GM19099 (cell line): ENCODE measurements around the gene TRAF3IP1.

Experiments
- POLR2A ChIP-seq: IDR thresholded peaks from 3 replicates; pipeline ENCODE4 v1.6.1; 2011; ENCODE audit warnings: low read depth; ENCODE audit not compliant: insufficient read length; ENCODE audit errors: extremely low read depth

TRAF3IP1 gene

GRCh38 chr2:238448031-238448955, 128.0 kb downstream of the TRAF3IP1 start:
- no peak for TF ChIP-seq POLR2A

DNA sequence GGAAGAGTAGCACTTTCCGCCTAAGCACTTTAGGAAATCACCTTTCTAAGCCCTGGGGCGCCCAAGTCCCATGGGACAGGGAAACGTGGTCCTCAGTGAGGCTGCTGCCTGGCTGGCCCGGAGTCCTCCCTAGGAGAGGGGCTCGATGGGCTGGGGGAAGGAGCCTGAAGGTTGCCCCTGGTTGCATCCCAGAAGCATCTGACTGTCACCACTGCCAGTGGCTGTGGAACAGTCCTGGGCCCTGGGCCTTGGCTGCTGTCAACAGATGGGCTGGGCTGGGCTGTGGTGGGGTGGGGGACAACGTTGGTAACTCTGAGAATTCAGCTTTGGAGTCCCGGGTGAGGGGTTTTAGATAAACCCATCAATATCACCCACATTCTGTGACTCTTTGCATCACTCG, 128.9 kb downstream of the TRAF3IP1 start:
- TF ChIP-seq POLR2A, result no peak

GRCh38 chr2:238449909-238450417, 129.6 kb downstream of the TRAF3IP1 start:
- no peak for TF ChIP-seq POLR2A

DNA sequence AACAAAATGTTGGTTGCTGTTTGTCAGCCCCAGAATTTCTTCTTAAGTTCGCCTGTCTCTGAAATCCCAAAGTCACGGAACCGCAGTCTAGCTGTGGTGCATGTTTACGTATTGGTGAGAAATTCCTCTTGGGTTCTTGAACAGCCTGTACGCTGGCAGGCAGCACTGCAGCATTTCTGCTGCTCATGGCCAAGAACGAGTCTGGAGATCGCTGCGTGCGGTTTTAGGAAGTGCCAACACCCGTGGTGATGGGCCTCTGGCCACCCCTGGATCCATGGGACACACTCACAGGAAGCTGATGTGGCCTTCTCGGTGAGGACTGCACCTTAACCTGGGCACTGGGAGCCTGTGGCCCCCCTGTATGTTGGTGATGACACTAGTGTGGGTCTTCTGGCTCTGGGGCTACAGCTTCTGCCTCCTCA, 130.1 kb downstream of the TRAF3IP1 start:
- no peak for TF ChIP-seq POLR2A
